Adrenal gland (tissue), 5 donors: ENCODE measurements around the gene BTBD7.

ENCODE experiments used
- CTCF ChIP-seq, 6 experiments: fragments of 450-650 bp in 4 of 6; fragments of 200-600 bp in 2 of 6; sonication (generic) in 1 of 6; IDR thresholded peaks; 1 replicate in 5 of 6; 2 replicates in 1 of 6; pipeline versions ENCODE4 v1.5.1 to v1.8.0; 2016 to 2021; ENCODE audit warnings: antibody characterized with exemption in 6 of 6, mild to moderate bottlenecking in 2 of 6, moderate library complexity in 1 of 6
- POLR2A ChIP-seq, 2 donors: fragments of 450-650 bp; IDR thresholded peaks; one replicate each; pipeline ENCODE4 v1.6.1; 2017; ENCODE audit warnings: antibody characterized with exemption in 2 of 2, mild to moderate bottlenecking in 2 of 2, moderate library complexity in 1 of 2
- donor health status: DM: no; HTN: no; CAD: no.

GRCh38 chr14:93368996-93369712 lies 36.3 kb upstream of the BTBD7 start:
- TF ChIP-seq CTCF (IDR thresholded peaks at IDR 0.05) (no peak), POLR2A (IDR thresholded peaks at IDR 0.05) (no peak)
